K562 (cell line): ENCODE measurements around the gene PRKD1. TPM values are rescaled to one million over a fixed set of nuclear protein-coding genes. Genes with fewer than 3 reads are reported as not detected.

Experiments used
- ATAC-seq: fragments of 200-7000 bp; cut with Tn5 transposase; 3 replicates; pipeline ENCODE4 v1.9.1; 2020; ENCODE audit warnings: moderate library complexity
- BruUV-seq: library from RNA; stranded (reverse); fragments of 400-500 nt; replicated peaks from 2 replicates; lab custom pipeline; 2021; lab: Mats Ljungman, UMichigan
- CTCF ChIA-PET: fragments of 300-600 bp; formaldehyde crosslinking; extraction: SDS; loops from one replicate; lab custom pipeline; 2021; ENCODE audit warnings: low intra/inter-chr PET ratio; lab: Yijun Ruan, JAX
- POLR2A ChIA-PET: fragments of 300-600, 350-650 bp; sonication (Branson Sonifier 250); formaldehyde crosslinking; extraction: SDS; loops from one replicate; lab custom pipeline; 2021; ENCODE audit warnings: antibody characterized with exemption, inconsistent platforms; lab: Yijun Ruan, JAX
- DNase-seq, 4 experiments: peaks; one replicate each; pipeline versions ENCODE4 v3.0.0 to v3.0.0-alpha.2; 2011 to 2018; ENCODE audit warnings: low spot score in 3 of 4, mixed read lengths in 3 of 4; ENCODE audit errors: extremely low read depth in 1 of 4
- FAIRE-seq: peaks from 2 replicates; lab custom pipeline; 2011; peaks lifted over from hg19 to GRCh38; lab: Jason Lieb, UNC
- H2AFZ ChIP-seq: 2 replicates; pipeline ENCODE4 v1.6.0; 2011; ENCODE audit warnings: low read depth, low read length, control low read depth, inconsistent platforms
- H3K27ac ChIP-seq: fragments of 200-600 bp; 3 replicates; pipeline ENCODE4 v1.8.0; 2011; ENCODE audit warnings: low read depth, mild to moderate bottlenecking, control low read depth, inconsistent platforms, low read length, moderate library complexity, mixed read lengths; ENCODE audit errors: extremely low read depth
- H3K27me3 ChIP-seq, 2 experiments: fragments of 300-600 bp in 1 of 2; 2 replicates in 1 of 2; 3 replicates in 1 of 2; pipeline versions ENCODE4 v1.6.0 to v1.8.0; 2011; ENCODE audit warnings: inconsistent platforms in 2 of 2, low read length in 2 of 2, mild to moderate bottlenecking in 1 of 2, mixed read lengths in 1 of 2, moderate library complexity in 1 of 2; ENCODE audit not compliant: control insufficient read depth in 2 of 2, insufficient read depth in 2 of 2
- H3K36me3 ChIP-seq: fragments of 300-600 bp; 3 replicates; pipeline ENCODE4 v1.8.0; 2011; ENCODE audit warnings: mild to moderate bottlenecking, low read length, inconsistent platforms; ENCODE audit not compliant: control insufficient read depth, insufficient read depth
- H3K4me1 ChIP-seq, 2 experiments: fragments of 200-600 bp in 1 of 2; replicated peaks in 1 of 2; 2 replicates in 1 of 2; 3 replicates in 1 of 2; pipeline versions ENCODE4 v1.5.1 to v1.8.0; 2011; ENCODE audit warnings: inconsistent platforms in 2 of 2, low read length in 2 of 2, mild to moderate bottlenecking in 1 of 2, mixed read lengths in 1 of 2, moderate library complexity in 1 of 2; ENCODE audit not compliant: control insufficient read depth in 2 of 2, insufficient read depth in 2 of 2
- H3K4me2 ChIP-seq: 2 replicates; pipeline ENCODE4 v1.6.1; 2011; ENCODE audit warnings: low read length, control low read depth, inconsistent platforms, mixed read lengths; ENCODE audit not compliant: insufficient read depth
- H3K4me3 ChIP-seq: fragments of 200-600 bp; sonication (generic), shearing (Covaris generic); 2 replicates; pipeline ENCODE4 v1.5.1; 2016; ENCODE audit warnings: control low read depth, inconsistent platforms
- H3K79me2 ChIP-seq: fragments of 200-600 bp; 3 replicates; pipeline ENCODE4 v1.8.0; 2011; ENCODE audit warnings: low read length, inconsistent platforms; ENCODE audit not compliant: control insufficient read depth, insufficient read depth
- H3K9ac ChIP-seq, 2 experiments: 2 replicates each; pipeline versions ENCODE4 v1.6.0 to v1.6.1; 2011; ENCODE audit warnings: low read depth in 2 of 2, low read length in 2 of 2, control low read depth in 1 of 2, inconsistent platforms in 1 of 2, mild to moderate bottlenecking in 1 of 2, mixed read lengths in 1 of 2; ENCODE audit not compliant: insufficient read depth in 1 of 2
- H3K9me1 ChIP-seq: one replicate; pipeline ENCODE4 v1.6.0; 2011; ENCODE audit warnings: inconsistent platforms, mild to moderate bottlenecking, low read length, moderate library complexity; ENCODE audit not compliant: control insufficient read depth, insufficient read depth
- H3K9me3 ChIP-seq: replicated peaks from 2 replicates; pipeline ENCODE4 v1.5.1; 2011; ENCODE audit warnings: low read depth, low read length, inconsistent platforms; ENCODE audit not compliant: control insufficient read depth, insufficient read depth
- H4K20me1 ChIP-seq: replicated peaks from 2 replicates; pipeline ENCODE4 v1.6.1; 2011; ENCODE audit warnings: low read length, inconsistent platforms, mixed read lengths; ENCODE audit not compliant: control insufficient read depth, insufficient read depth
- KAT7 ChIP-seq: sonication (generic); formaldehyde crosslinking; IDR thresholded peaks from 2 replicates; pipeline ENCODE4 v1.8.0; 2022; ENCODE audit warnings: missing genetic modification reagents, mild to moderate bottlenecking, borderline replicate concordance
- MTF1 ChIP-seq: fragments of 250-450 bp; sonication (Bioruptor Pico); IDR thresholded peaks from 2 replicates; pipeline ENCODE4 v1.9.0; 2021; ENCODE audit warnings: moderate library complexity, mild to moderate bottlenecking, inconsistent platforms, borderline replicate concordance
- NCOA1 ChIP-seq: fragments of 450-650 bp; IDR thresholded peaks from 2 replicates; pipeline ENCODE4 v1.6.1; 2016; ENCODE audit warnings: low read depth
- NFE2 ChIP-seq: IDR thresholded peaks from 2 replicates; pipeline ENCODE4 v1.6.1; 2014; ENCODE audit warnings: antibody characterized with exemption, low read depth
- NFIC ChIP-seq: fragments of 450-650 bp; IDR thresholded peaks from 2 replicates; pipeline ENCODE4 v1.6.1; 2017; ENCODE audit warnings: mild to moderate bottlenecking, inconsistent platforms
- SIX5 ChIP-seq, 2 experiments: IDR thresholded peaks; 2 replicates each; pipeline ENCODE4 v1.6.1; 2011; ENCODE audit warnings: low read length in 2 of 2, borderline replicate concordance in 1 of 2, low read depth in 1 of 2, mild to moderate bottlenecking in 1 of 2, moderate library complexity in 1 of 2; ENCODE audit not compliant: insufficient read depth in 1 of 2
- WGBS: fragments of 100-300 bp; shearing (Covaris generic); methylation state at CpG from one replicate; pipeline ENCODE4 v1.1.6; 2016; ENCODE audit warnings: low coverage, mixed read lengths; ENCODE audit not compliant: insufficient coverage; ENCODE audit errors: missing lambda C conversion rate; 5-methylcytosine and 5-hydroxymethylcytosine counted together
- in situ Hi-C: fragments of 300-500 bp; cut with MboI; formaldehyde crosslinking; loops from 4 replicates; pipeline ENCODE4 v1.15.0; 2018; ENCODE audit warnings: inconsistent platforms, mixed read lengths
- intact Hi-C: fragments of 100-400 bp; cut with micrococcal nuclease; formaldehyde crosslinking; loops from 2 replicates; pipeline ENCODE4 v1.14.2; 2022
- polyA plus RNA-seq, 8 experiments: library from polyadenylated mRNA; depleted of rRNA in 4 of 8; stranded (reverse) in 5 of 8; unstranded in 3 of 8; fragments of >200 nt; fragmentation: Nextera tagmentation in 2 of 8; fragmentation: Illumina TruSeq in 1 of 8; extraction: Ambion mirVana in 2 of 8; extraction: Trizol in 1 of 8; gene quantifications; 2 replicates each; pipeline versions ENCODE4 v1.2.1 to v1.2.3, GENCODE V29; 2011 to 2014; ENCODE audit warnings: inconsistent platforms in 1 of 8, missing spikeins in 1 of 8
- total RNA-seq, 7 experiments: library from RNA; depleted of rRNA in 6 of 7; stranded (reverse); fragments of >200 nt in 6 of 7; fragmentation: Illumina TruSeq in 2 of 7; extraction: Trizol in 2 of 7; gene quantifications; 2 replicates each; pipeline versions ENCODE4 v1.2.1 to v1.2.3, GENCODE V29; 2011 to 2021; ENCODE audit warnings: low replicate concordance in 1 of 7
- TF ChIP-seq, protein P1 (sequence below): fragments of 450-650 bp; formaldehyde crosslinking; IDR thresholded peaks from 2 replicates; pipeline ENCODE4 v1.4.0; 2022; ENCODE audit warnings: missing genetic modification characterization
- TF ChIP-seq, protein P2 (sequence below): fragments of 250-450 bp; sonication (Bioruptor Pico); IDR thresholded peaks from 2 replicates; pipeline ENCODE4 v1.8.0; 2021; ENCODE audit warnings: mild to moderate bottlenecking, moderate library complexity
- TF ChIP-seq, protein P3 (sequence below), 2 experiments: IDR thresholded peaks; 2 replicates each; pipeline ENCODE4 v1.6.1; 2011; ENCODE audit warnings: borderline replicate concordance in 1 of 2, control low read depth in 1 of 2, low read depth in 1 of 2, low read length in 1 of 2, mild to moderate bottlenecking in 1 of 2, mixed read lengths in 1 of 2, moderate library complexity in 1 of 2; ENCODE audit not compliant: insufficient read depth in 1 of 2, insufficient read length in 1 of 2, poor library complexity in 1 of 2, severe bottlenecking in 1 of 2; ENCODE audit errors: extremely low read depth in 1 of 2

The PRKD1 gene
- total and polyA plus RNA-seq, 9 of the 15 experiments (the other 6 are each of a cell fraction or from before 2014, with no cell fraction given) = 0.04 to 0.25 (median 0.13) TPM; not detected in 1

DNA sequence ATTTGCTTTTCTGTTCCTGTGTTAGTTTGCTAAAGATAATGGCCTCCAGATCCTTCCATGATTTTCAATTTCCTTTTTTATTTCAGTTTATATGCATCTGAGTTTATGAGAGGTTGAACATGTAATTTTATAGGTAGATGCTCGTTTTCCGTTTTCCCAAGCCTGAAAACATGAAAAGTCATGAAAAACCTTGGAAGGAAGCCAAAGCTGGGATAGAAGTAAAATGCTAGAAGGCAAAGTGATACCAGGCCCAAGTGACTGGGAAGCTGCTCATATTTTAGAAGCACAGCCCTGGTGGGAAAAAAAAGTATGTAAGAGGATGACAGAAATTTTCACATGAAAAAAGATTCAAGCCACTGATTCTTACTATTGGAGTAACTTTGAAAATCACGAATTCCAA lies 290.8 kb downstream of the PRKD1 start:
- Histone ChIP-seq H3K27me3 (no peaks in the 10 kb centered on the region), H3K36me3 (no peaks in the 10 kb centered on the region), H3K4me3 (no peak overlapping the region), H4K20me1 (no peaks in the 10 kb centered on the region), H3K4me1 (no peaks in the 10 kb centered on the region; a peak in 2 of 5 replicates), H3K9me3 (no peaks in the 10 kb centered on the region), H3K4me2 (no peak overlapping the region), H3K9me1 (no peaks in the 10 kb centered on the region), H2AFZ (peak overlapping the region; percentile 68; the same call in 1 of the 2 replicates), H3K79me2 (no peaks in the 10 kb centered on the region), H3K27ac (no peak overlapping the region), H3K9ac (no peak overlapping the region)
- in situ Hi-C loops = no loop called here
- ATAC-seq (no peak), FAIRE-seq (no peak), DNase-seq (no peak)
- POLR2A ChIA-PET = no interaction called here
- intact Hi-C loops = no loop called here
- no peak for TF ChIP-seq MTF1 (CRISPR knock-in tag)
- TF ChIP-seq SIX5 (IDR thresholded peaks at IDR 0.05; ENCODE audit: borderline replicate concordance in 1 of 2, insufficient read depth in 1 of 2, low read depth in 1 of 2, low read length in 2 of 2) = no peak
- TF ChIP-seq NFE2 = no peak
- TF ChIP-seq, protein P1, sequence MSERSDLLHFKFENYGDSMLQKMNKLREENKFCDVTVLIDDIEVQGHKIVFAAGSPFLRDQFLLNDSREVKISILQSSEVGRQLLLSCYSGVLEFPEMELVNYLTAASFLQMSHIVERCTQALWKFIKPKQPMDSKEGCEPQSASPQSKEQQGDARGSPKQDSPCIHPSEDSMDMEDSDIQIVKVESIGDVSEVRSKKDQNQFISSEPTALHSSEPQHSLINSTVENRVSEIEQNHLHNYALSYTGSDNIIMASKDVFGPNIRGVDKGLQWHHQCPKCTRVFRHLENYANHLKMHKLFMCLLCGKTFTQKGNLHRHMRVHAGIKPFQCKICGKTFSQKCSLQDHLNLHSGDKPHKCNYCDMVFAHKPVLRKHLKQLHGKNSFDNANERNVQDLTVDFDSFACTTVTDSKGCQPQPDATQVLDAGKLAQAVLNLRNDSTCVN (CRISPR knock-in tag) = no peak
- peak; percentile 26; the same call in 1 of the 2 replicates for TF ChIP-seq NFIC
- TF ChIP-seq NCOA1 = no peak
- TF ChIP-seq, protein P2, sequence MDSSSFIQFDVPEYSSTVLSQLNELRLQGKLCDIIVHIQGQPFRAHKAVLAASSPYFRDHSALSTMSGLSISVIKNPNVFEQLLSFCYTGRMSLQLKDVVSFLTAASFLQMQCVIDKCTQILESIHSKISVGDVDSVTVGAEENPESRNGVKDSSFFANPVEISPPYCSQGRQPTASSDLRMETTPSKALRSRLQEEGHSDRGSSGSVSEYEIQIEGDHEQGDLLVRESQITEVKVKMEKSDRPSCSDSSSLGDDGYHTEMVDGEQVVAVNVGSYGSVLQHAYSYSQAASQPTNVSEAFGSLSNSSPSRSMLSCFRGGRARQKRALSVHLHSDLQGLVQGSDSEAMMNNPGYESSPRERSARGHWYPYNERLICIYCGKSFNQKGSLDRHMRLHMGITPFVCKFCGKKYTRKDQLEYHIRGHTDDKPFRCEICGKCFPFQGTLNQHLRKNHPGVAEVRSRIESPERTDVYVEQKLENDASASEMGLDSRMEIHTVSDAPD (CRISPR knock-in tag) = no peak
- TF ChIP-seq, protein P3, sequence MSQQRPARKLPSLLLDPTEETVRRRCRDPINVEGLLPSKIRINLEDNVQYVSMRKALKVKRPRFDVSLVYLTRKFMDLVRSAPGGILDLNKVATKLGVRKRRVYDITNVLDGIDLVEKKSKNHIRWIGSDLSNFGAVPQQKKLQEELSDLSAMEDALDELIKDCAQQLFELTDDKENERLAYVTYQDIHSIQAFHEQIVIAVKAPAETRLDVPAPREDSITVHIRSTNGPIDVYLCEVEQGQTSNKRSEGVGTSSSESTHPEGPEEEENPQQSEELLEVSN (IDR thresholded peaks at IDR 0.05; ENCODE audit: borderline replicate concordance in 1 of 2, extremely low read depth in 1 of 2, insufficient read depth in 1 of 2, insufficient read length in 1 of 2, low read depth in 1 of 2, low read length in 1 of 2, poor library complexity in 1 of 2, severe bottlenecking in 1 of 2) = no peak
- TF ChIP-seq KAT7 (CRISPR knock-in tag) = no peak
- no TSS peak for BruUV-seq
- CTCF ChIA-PET = no interaction called here
- 28% methylated on average over 3 of the region's 3 CpGs for WGBS
